KBM-7 (cell line): ENCODE results near the gene TMED8.
A peak's percentile ranks its signal among the peaks of the same experiment; 100 is the strongest.
"Not testable (repeated sequence)": the region's sequence is repeated elsewhere in the genome, so short reads cannot be mapped to it uniquely, and the experiment has no call there.

ENCODE experiments used
- DNase-seq: peaks from one replicate; pipeline ENCODE4 v3.0.0-alpha.2; 2015
- in situ Hi-C: fragments of 300-500 bp; cut with MboI; formaldehyde crosslinking; loops from 2 replicates; pipeline ENCODE4 v1.14.3; 2020; ENCODE audit warnings: low sequenced_read_pairs, low pct_unique_long_range_greater_than_20kb, mixed read lengths

The TMED8 gene

GRCh38 chr14:77376771-77377501, at the start of gene TMED8, which contains the start of gene SAMD15:
TSS of gene TMED8 (minus strand) at chr14:77377094. CDS start at chr14:77377053, 41 bp downstream.
TSS of gene SAMD15 (plus strand) at chr14:77377379. CDS start at chr14:77377419, 40 bp downstream.
- in situ Hi-C loops: no loop called here
- DNase-seq: peak; percentile 89

GRCh38 chr14:77426396-77426795, 49.5 kb upstream of the TMED8 start:
- in situ Hi-C loops: no loop called here
- no peak for DNase-seq

GRCh38 chr14:77424862-77425261, 48.0 kb upstream of the TMED8 start:
- in situ Hi-C loops: no loop called here
- DNase-seq: no peak

- no peak for DNase-seq
- in situ Hi-C loops: no loop called here
These were observed 46.5 kb upstream of the TMED8 start, which contains the start of gene NOXRED1 for GRCh38 chr14:77423423-77423822. TSS of gene NOXRED1 (minus strand) at chr14:77423523. CDS start at chr14:77422889, 634 bp downstream.

- DNase-seq: no peak
- in situ Hi-C loops: no loop called here
These were observed 44.3 kb upstream of the TMED8 start for GRCh38 chr14:77421201-77421600.

- DNase-seq: no peak
- in situ Hi-C loops: no loop called here
These were observed 39.9 kb upstream of the TMED8 start for GRCh38 chr14:77416836-77417235.

- in situ Hi-C loops, DNase-seq: not testable (repeated sequence)
These were observed 39.2 kb upstream of the TMED8 start for GRCh38 chr14:77416098-77416497.

- in situ Hi-C loops, DNase-seq: not testable (repeated sequence)
These were observed 38.6 kb upstream of the TMED8 start for GRCh38 chr14:77415403-77416030.

- in situ Hi-C loops: no loop called here
- DNase-seq: peak; percentile 57
These were observed 32.2 kb upstream of the TMED8 start for GRCh38 chr14:77409131-77409533.

GRCh38 chr14:77407158-77407557, 30.3 kb upstream of the TMED8 start:
- DNase-seq: peak; percentile 88
- in situ Hi-C loops: no loop called here

GRCh38 chr14:77406718-77407117, 29.8 kb upstream of the TMED8 start:
- peak; percentile 84 for DNase-seq
- in situ Hi-C loops: no loop called here

GRCh38 chr14:77406086-77406485, 29.2 kb upstream of the TMED8 start:
- in situ Hi-C loops: no loop called here
- peak; percentile 12 for DNase-seq

GRCh38 chr14:77403768-77404167, 26.9 kb upstream of the TMED8 start:
- no peak for DNase-seq
- in situ Hi-C loops: no loop called here

GRCh38 chr14:77400216-77400615, 23.3 kb upstream of the TMED8 start:
- no peak for DNase-seq
- in situ Hi-C loops: no loop called here

GRCh38 chr14:77390188-77390587, 13.3 kb upstream of the TMED8 start:
- DNase-seq: no peak
- in situ Hi-C loops: no loop called here

- DNase-seq: no peak
These were observed 1.8 kb upstream of the TMED8 start for GRCh38 chr14:77378701-77379100.

GRCh38 chr14:77377502-77377844, 579 bp upstream of the TMED8 start:
- in situ Hi-C loops: no loop called here

More at GRCh38 chr14:77378701-77379100, 1.8 kb upstream of the TMED8 start:
- in situ Hi-C loops: no loop called here

GRCh38 chr14:77375973-77376770, 722 bp downstream of the TMED8 start:
- in situ Hi-C loops: no loop called here
- DNase-seq: peak; percentile 24

More at GRCh38 chr14:77377502-77377844, 579 bp upstream of the TMED8 start:
- no peak for DNase-seq

- peak; percentile 58 for DNase-seq
- in situ Hi-C loops: no loop called here
These were observed 1.5 kb downstream of the TMED8 start for GRCh38 chr14:77375164-77375950.
